Iris pigment epithelial cell (primary cell): ENCODE results near the gene EFCAB12.
A peak's percentile ranks its signal among the peaks of the same experiment; 100 is the strongest.

Experiments
- DNase-seq: peaks from one replicate; pipeline ENCODE4 v3.0.0-alpha.2; 2011; ENCODE audit warnings: low read depth

EFCAB12 gene

GRCh38 chr3:129421236-129421883, 7.1 kb downstream of the EFCAB12 start:
- no peak for DNase-seq

- DNase-seq, result no peak
These were observed 9.0 kb downstream of the EFCAB12 start for GRCh38 chr3:129419476-129419875.

- no peak for DNase-seq
These were observed 10.1 kb downstream of the EFCAB12 start for GRCh38 chr3:129418041-129418973.

- DNase-seq, result peak; percentile 32
These were observed 11.1 kb downstream of the EFCAB12 start for GRCh38 chr3:129417326-129417725.

- DNase-seq, result no peak
These were observed 12.0 kb downstream of the EFCAB12 start for GRCh38 chr3:129416415-129416814.

- no peak for DNase-seq
These were observed 12.6 kb downstream of the EFCAB12 start for GRCh38 chr3:129415830-129416229.

- no peak for DNase-seq
These were observed 13.1 kb downstream of the EFCAB12 start for GRCh38 chr3:129415378-129415777.

- peak; percentile 98 for DNase-seq
These were observed 14.5 kb downstream of the EFCAB12 start for GRCh38 chr3:129413687-129414506.

- peak; percentile 14 for DNase-seq
These were observed 15.2 kb downstream of the EFCAB12 start for GRCh38 chr3:129413238-129413637.

GRCh38 chr3:129412542-129413198, 15.8 kb downstream of the EFCAB12 start:
- DNase-seq, result peak; percentile 89

- no peak for DNase-seq
These were observed 17.5 kb downstream of the EFCAB12 start for GRCh38 chr3:129410971-129411370.

GRCh38 chr3:129409541-129409940, 18.9 kb downstream of the EFCAB12 start:
- peak; percentile 40 for DNase-seq

- DNase-seq, result no peak
These were observed 23.8 kb downstream of the EFCAB12 start for GRCh38 chr3:129404610-129405009.

- no peak for DNase-seq
These were observed 24.3 kb downstream of the EFCAB12 start for GRCh38 chr3:129404130-129404529.

- DNase-seq, result no peak
These were observed 25.0 kb downstream of the EFCAB12 start for GRCh38 chr3:129403450-129403849.

GRCh38 chr3:129402616-129403015, 25.8 kb downstream of the EFCAB12 start:
- no peak for DNase-seq

- no peak for DNase-seq
These were observed 26.2 kb downstream of the EFCAB12 start for GRCh38 chr3:129402210-129402609.

GRCh38 chr3:129399895-129400357, 28.5 kb downstream of the EFCAB12 start:
- DNase-seq, result no peak

GRCh38 chr3:129399145-129399894, 29.1 kb downstream of the EFCAB12 start:
- peak; percentile 96 for DNase-seq

- peak; percentile 37 for DNase-seq
These were observed 29.7 kb downstream of the EFCAB12 start for GRCh38 chr3:129398803-129399144.
